Measurements from ENCODE around the gene MYD88. TPM values are rescaled to one million over a fixed set of nuclear protein-coding genes. Genes with fewer than 3 reads are reported as not detected.

Gene MYD88
- total and polyA plus RNA-seq, 7 experiments from 2014 or later = 35.2 to 108 (median 52.8) TPM

DNA sequence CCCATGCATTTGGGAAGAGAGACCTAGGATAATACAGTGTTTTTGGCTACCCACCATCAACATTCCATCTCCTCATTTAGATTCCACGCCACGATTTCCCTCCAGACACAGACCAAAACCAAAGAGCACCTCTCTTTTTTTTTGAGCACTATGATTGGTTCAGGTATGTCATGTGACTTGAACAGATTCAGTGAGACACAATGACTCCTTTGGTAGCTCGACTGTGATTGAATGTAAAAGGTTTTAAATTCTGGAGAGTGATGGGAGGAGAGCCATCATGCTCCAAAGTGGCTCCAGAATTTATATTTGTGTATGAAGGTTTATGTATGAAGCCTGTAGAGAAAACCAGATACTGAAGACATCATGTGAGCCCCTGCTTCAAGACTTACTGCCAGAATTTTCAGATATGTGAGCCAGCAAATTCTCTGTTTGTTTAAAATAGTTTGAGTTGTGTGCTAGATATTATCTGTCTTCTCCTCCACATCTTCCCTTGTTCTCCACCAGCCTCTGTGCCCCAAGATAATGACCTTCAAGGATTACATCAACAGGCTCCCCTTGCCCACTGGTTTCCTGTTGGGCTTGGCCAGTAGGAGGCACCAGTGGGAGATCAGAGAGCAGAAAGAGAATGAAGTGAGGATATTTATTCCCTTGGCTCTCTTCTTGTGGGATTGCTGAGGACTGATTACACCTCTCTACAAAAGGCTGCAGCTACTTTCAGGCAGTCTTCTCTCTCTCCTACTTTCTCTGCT lies 12.5 kb downstream of the MYD88 start:
- DNase-seq (no peak), ATAC-seq (no peak)
- Histone ChIP-seq H3K4me1 (ENCODE audit: control insufficient read depth in 2 of 2, insufficient read depth in 2 of 2, low read length in 2 of 2) (peaks cover 0 to 14% of the 10 kb centered on the region in 2 donors), H3K27me3 (ENCODE audit: control insufficient read depth in 2 of 2, insufficient read depth in 2 of 2, low read length in 2 of 2) (no peaks in the 10 kb centered on the region), H3K9me3 (ENCODE audit: control insufficient read depth in 2 of 3, low read length in 3 of 3) (no peaks in the 10 kb centered on the region), H3K27ac (ENCODE audit: low read depth, low read length) (no peak overlapping the region), H3K4me3 (ENCODE audit: low read length) (no peak overlapping the region), H3K36me3 (ENCODE audit: control insufficient read depth in 2 of 3, insufficient read depth in 3 of 3, low read length in 3 of 3) (no peaks in the 10 kb centered on the region)
- ChIA-PET POLR2A (no interaction called here), CTCF (no interaction called here)
- H3K27me3 Mint-ChIP-seq = no peaks in the 10 kb centered on the region
- peaks cover 3 to 19% (median 7%) of the 10 kb centered on the region in 5 donors for H3K36me3 Mint-ChIP-seq
- intact Hi-C loops (cut with micrococcal nuclease) = no loop called here
- peak overlapping the region in 8 of 9 donors; percentile 7 to 78 (median 52) for H3K27ac Mint-ChIP-seq
- H3K4me1 Mint-ChIP-seq = peaks cover 12 to 48% (median 30%) of the 10 kb centered on the region in 7 donors
- H3K9me3 Mint-ChIP-seq = peaks cover 0 to 22% (median 11%) of the 10 kb centered on the region in 11 donors
- H3K4me3 Mint-ChIP-seq = no peak overlapping the region

DNA sequence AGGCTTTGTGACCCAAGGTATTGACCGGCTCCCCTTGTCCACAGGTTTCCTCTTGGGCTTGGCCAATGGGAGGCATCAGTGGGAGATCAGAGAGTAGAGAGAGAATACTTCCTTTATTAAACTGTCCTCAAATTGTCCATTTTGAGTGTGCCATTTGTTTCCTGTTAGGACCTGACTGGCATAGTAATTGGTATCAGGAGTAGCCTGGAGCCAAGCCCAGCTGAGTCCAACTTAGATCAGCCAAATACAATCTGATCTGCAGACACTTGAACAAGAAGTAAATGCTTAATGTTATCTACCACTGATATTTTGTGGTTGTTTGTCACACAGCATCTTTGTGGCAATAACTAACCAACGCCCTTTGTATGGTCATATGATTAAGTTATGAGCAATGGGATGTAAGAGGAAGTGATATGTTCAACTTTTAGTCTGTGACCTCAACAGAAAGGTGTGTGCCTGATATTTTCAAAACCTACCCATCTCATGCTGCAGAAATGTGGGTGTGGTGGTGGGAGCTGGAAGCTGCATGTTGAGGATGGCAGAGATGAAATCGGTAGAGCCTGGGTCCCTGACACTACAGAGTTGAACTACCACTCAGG lies 13.3 kb downstream of the MYD88 start:
- Mint-ChIP-seq H3K27me3 (no peaks in the 10 kb centered on the region), H3K4me3 (peak overlapping the region in 1 of 10 donors; percentile 57), H3K9me3 (peaks cover 0 to 15% (median 5%) of the 10 kb centered on the region in 11 donors), H3K4me1 (peaks cover 12 to 48% (median 30%) of the 10 kb centered on the region in 7 donors), H3K36me3 (peaks cover 0 to 13% (median 3%) of the 10 kb centered on the region in 5 donors), H3K27ac (peak overlapping the region in 7 of 9 donors; percentile 19 to 80 (median 58))
- Histone ChIP-seq H3K36me3 (ENCODE audit: control insufficient read depth in 2 of 3, insufficient read depth in 3 of 3, low read length in 3 of 3) (no peaks in the 10 kb centered on the region), H3K27ac (ENCODE audit: low read depth, low read length) (no peak overlapping the region), H3K4me1 (ENCODE audit: control insufficient read depth in 2 of 2, insufficient read depth in 2 of 2, low read length in 2 of 2) (peaks cover 0 to 14% of the 10 kb centered on the region in 2 donors), H3K4me3 (ENCODE audit: low read length) (no peak overlapping the region), H3K9me3 (ENCODE audit: control insufficient read depth in 2 of 3, low read length in 3 of 3) (no peaks in the 10 kb centered on the region), H3K27me3 (ENCODE audit: control insufficient read depth in 2 of 2, insufficient read depth in 2 of 2, low read length in 2 of 2) (no peaks in the 10 kb centered on the region)
- CTCF ChIA-PET = no interaction called here
- POLR2A ChIA-PET = interaction anchor here (1.0 kb wide), 1 partner anchor 13 kb away, joined by 3 read pairs; the partner anchor contains the start of gene OXSR1
- DNase-seq (peak in 2 of 9 donors; percentile 15 to 18), ATAC-seq (peak; percentile 84)
- intact Hi-C loops (cut with micrococcal nuclease) = loop anchor here in 1 of 2 donors (1.0 kb wide), 1 partner anchor 14 kb away; the partner anchor contains the start of gene OXSR1

DNA sequence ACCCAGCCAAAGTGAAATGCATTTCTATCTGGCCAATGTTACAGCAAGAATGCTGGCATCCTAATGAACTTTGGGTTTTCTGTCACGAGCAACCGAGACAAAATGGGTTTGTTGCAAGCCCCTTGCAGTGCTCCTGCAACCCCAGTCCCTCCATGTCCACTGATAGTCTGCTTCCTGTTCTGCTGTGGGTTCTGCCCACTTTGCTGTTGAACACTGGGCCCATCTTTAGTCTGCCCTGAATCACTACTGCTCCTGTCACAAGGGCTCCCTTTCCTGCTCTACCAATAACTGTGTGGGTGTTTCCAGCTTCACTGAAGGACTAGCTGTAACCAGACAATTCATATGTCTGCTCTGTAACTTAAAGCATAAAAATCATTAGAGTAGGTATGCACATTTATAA lies 14.1 kb downstream of the MYD88 start:
- ChIA-PET CTCF (no interaction called here), POLR2A (interaction anchor here (1.0 kb wide), 1 partner anchor 12 kb away, joined by 3 read pairs; the partner anchor contains the start of gene OXSR1)
- intact Hi-C loops (cut with micrococcal nuclease) = loop anchor here in 1 of 2 donors (1.0 kb wide), 1 partner anchor 13 kb away; the partner anchor contains the start of gene OXSR1
- H3K4me3 ChIP-seq (ENCODE audit: low read length) = no peak overlapping the region
- no peak overlapping the region for H3K4me3 Mint-ChIP-seq
- peak overlapping the region in 3 of 9 donors; percentile 24 to 77 (median 48) for H3K27ac Mint-ChIP-seq
- peaks cover 0 to 5% (median 0%) of the 10 kb centered on the region in 5 donors for H3K36me3 Mint-ChIP-seq
- H3K27me3 ChIP-seq (ENCODE audit: control insufficient read depth in 2 of 2, insufficient read depth in 2 of 2, low read length in 2 of 2) = no peaks in the 10 kb centered on the region
- DNase-seq = no peak
- no peaks in the 10 kb centered on the region for H3K36me3 ChIP-seq (ENCODE audit: control insufficient read depth in 2 of 3, insufficient read depth in 3 of 3, low read length in 3 of 3)
- no peaks in the 10 kb centered on the region for H3K9me3 ChIP-seq (ENCODE audit: control insufficient read depth in 2 of 3, low read length in 3 of 3)
- peaks cover 12 to 48% (median 29%) of the 10 kb centered on the region in 7 donors for H3K4me1 Mint-ChIP-seq
- H3K4me1 ChIP-seq (ENCODE audit: control insufficient read depth in 2 of 2, insufficient read depth in 2 of 2, low read length in 2 of 2) = peaks cover 0 to 14% of the 10 kb centered on the region in 2 donors
- peaks cover 0 to 13% (median under 1%) of the 10 kb centered on the region in 11 donors for H3K9me3 Mint-ChIP-seq
- no peak for ATAC-seq
- H3K27ac ChIP-seq (ENCODE audit: low read depth, low read length) = no peak overlapping the region
- H3K27me3 Mint-ChIP-seq = no peaks in the 10 kb centered on the region

DNA sequence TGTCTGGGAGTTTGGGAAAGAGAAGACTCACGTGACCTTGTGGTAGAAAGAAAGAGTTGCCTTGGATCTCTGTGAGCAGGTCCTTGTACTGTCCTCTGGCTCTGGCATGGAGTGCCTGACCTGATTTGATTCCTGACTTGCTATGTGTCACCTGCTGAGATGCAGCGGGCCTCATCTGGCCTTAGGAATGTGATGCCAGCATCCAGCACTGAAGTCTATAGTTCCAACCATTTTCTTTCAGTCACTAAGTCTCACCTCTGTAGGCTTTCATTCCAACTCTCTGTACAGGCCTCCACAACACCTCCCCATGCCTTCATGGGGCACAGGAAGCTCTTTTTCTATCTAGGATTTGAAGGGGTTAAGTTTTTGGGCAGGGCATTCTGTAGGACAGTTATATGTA lies 14.8 kb downstream of the MYD88 start:
- H3K27ac Mint-ChIP-seq = peak overlapping the region in 1 of 9 donors; percentile 5
- H3K4me3 Mint-ChIP-seq = no peak overlapping the region
- H3K36me3 Mint-ChIP-seq = peaks cover 0 to 3% (median 0%) of the 10 kb centered on the region in 5 donors
- ChIA-PET CTCF (interaction anchor here (0.6 to 1.2 kb wide), 3 partner anchors 19 to 830 kb away, joined by 3 read pairs; no protein-coding TSS in a partner anchor), POLR2A (interaction anchor here (0.6 to 1.8 kb wide), 3 partner anchors 12 to 349 kb away, joined by 3 to 5 read pairs (median 4); partner anchors contain the start of genes ACAA1 and OXSR1)
- Histone ChIP-seq H3K36me3 (ENCODE audit: control insufficient read depth in 2 of 3, insufficient read depth in 3 of 3, low read length in 3 of 3) (no peaks in the 10 kb centered on the region), H3K9me3 (ENCODE audit: control insufficient read depth in 2 of 3, low read length in 3 of 3) (no peaks in the 10 kb centered on the region), H3K27ac (ENCODE audit: low read depth, low read length) (no peak overlapping the region), H3K27me3 (ENCODE audit: control insufficient read depth in 2 of 2, insufficient read depth in 2 of 2, low read length in 2 of 2) (no peaks in the 10 kb centered on the region), H3K4me3 (ENCODE audit: low read length) (no peak overlapping the region), H3K4me1 (ENCODE audit: control insufficient read depth in 2 of 2, insufficient read depth in 2 of 2, low read length in 2 of 2) (peaks cover 0 to 14% of the 10 kb centered on the region in 2 donors)
- intact Hi-C loops (cut with micrococcal nuclease) = no loop called here
- peaks cover 12 to 48% (median 25%) of the 10 kb centered on the region in 7 donors for H3K4me1 Mint-ChIP-seq
- peaks cover 0 to 13% (median 0%) of the 10 kb centered on the region in 11 donors for H3K9me3 Mint-ChIP-seq
- DNase-seq (no peak), ATAC-seq (no peak)
- no peaks in the 10 kb centered on the region for H3K27me3 Mint-ChIP-seq

DNA sequence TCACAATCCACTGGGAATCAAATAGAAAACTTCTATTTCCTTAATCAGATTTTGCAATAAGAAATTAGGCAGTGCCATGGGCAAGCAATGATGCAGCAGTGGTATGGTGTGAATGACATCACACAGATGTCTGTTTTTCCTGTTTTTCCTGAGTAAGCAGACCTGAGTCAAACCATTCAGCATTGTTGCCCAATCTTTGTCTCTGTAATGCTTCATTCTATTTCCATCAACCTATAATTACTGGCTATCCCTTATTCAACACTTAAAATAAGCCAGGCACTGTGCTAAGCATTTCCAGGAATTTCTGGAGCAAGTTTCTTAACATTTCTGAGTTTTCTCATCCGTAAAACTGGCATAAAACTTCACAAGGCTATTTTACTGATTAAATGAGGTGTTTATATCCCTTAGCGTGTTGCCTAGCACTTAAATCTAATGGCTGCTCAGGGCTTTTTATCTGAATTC lies 15.6 kb downstream of the MYD88 start:
- POLR2A ChIA-PET = interaction anchor here (0.6 to 1.8 kb wide), 4 partner anchors 11 to 348 kb away, joined by 3 to 5 read pairs (median 4); partner anchors contain the start of genes ACAA1 and OXSR1
- Mint-ChIP-seq H3K4me3 (no peak overlapping the region), H3K9me3 (peaks cover 0 to 13% (median 0%) of the 10 kb centered on the region in 11 donors), H3K4me1 (peaks cover 12 to 48% (median 23%) of the 10 kb centered on the region in 7 donors), H3K36me3 (peaks cover 0 to 3% (median 0%) of the 10 kb centered on the region in 5 donors), H3K27ac (no peak overlapping the region), H3K27me3 (no peaks in the 10 kb centered on the region)
- no peak for DNase-seq
- Histone ChIP-seq H3K27ac (ENCODE audit: low read depth, low read length) (no peak overlapping the region), H3K27me3 (ENCODE audit: control insufficient read depth in 2 of 2, insufficient read depth in 2 of 2, low read length in 2 of 2) (no peaks in the 10 kb centered on the region), H3K36me3 (ENCODE audit: control insufficient read depth in 2 of 3, insufficient read depth in 3 of 3, low read length in 3 of 3) (no peaks in the 10 kb centered on the region), H3K9me3 (ENCODE audit: control insufficient read depth in 2 of 3, low read length in 3 of 3) (no peaks in the 10 kb centered on the region), H3K4me3 (ENCODE audit: low read length) (no peak overlapping the region), H3K4me1 (ENCODE audit: control insufficient read depth in 2 of 2, insufficient read depth in 2 of 2, low read length in 2 of 2) (peaks cover 0 to 14% of the 10 kb centered on the region in 2 donors)
- intact Hi-C loops (cut with micrococcal nuclease) = no loop called here
- peak; percentile 63 for ATAC-seq
- CTCF ChIA-PET = interaction anchor here (1.2 kb wide), 1 partner anchor 18 kb away, joined by 3 read pairs; no protein-coding TSS in a partner anchor

DNA sequence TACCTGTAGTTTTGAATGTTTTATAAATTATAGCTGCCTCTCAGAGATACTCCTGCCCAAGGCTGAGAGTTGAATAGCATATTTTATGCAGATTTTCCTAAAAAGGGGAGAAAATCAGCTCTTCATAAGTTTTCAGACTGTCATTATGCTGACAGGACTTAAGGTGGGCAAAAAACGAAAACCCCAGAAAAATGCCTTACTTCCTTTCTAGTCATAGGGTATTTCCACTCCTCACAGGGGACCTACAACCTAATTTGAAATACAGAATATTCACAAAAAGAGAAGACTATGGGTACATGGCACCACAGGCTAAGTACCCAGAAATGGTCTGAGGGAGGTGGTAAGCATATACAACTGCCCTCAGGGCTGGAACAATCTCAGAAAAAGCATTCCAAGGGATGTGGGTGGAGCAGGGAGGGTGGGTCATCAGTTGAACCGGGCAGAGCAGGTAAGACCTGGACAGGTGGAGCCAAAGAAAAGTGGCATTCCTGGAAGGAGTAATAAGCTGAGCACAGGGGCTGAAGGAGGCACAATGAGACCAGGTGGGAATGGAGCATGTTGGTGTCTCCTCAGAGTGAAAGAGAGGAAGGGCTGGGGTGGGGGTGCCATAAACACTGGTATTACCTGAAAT lies 16.3 kb downstream of the MYD88 start:
- intact Hi-C loops (cut with micrococcal nuclease) = no loop called here
- Mint-ChIP-seq H3K36me3 (peaks cover 0 to 3% (median 0%) of the 10 kb centered on the region in 5 donors), H3K4me3 (no peak overlapping the region), H3K27me3 (no peaks in the 10 kb centered on the region), H3K27ac (no peak overlapping the region), H3K9me3 (peaks cover 0 to 13% (median 0%) of the 10 kb centered on the region in 11 donors), H3K4me1 (peaks cover 8 to 45% (median 16%) of the 10 kb centered on the region in 7 donors)
- ATAC-seq (no peak), DNase-seq (no peak)
- H3K9me3 ChIP-seq (ENCODE audit: control insufficient read depth in 2 of 3, low read length in 3 of 3) = no peaks in the 10 kb centered on the region
- H3K27me3 ChIP-seq (ENCODE audit: control insufficient read depth in 2 of 2, insufficient read depth in 2 of 2, low read length in 2 of 2) = no peaks in the 10 kb centered on the region
- no peaks in the 10 kb centered on the region for H3K36me3 ChIP-seq (ENCODE audit: control insufficient read depth in 2 of 3, insufficient read depth in 3 of 3, low read length in 3 of 3)
- no peak overlapping the region for H3K4me3 ChIP-seq (ENCODE audit: low read length)
- H3K27ac ChIP-seq (ENCODE audit: low read depth, low read length) = no peak overlapping the region
- CTCF ChIA-PET = interaction anchor here (1.2 kb wide), 1 partner anchor 17 kb away, joined by 3 read pairs; no protein-coding TSS in a partner anchor
- POLR2A ChIA-PET = interaction anchor here (0.7 to 1.8 kb wide), 3 partner anchors 9 to 13 kb away, joined by 3 to 5 read pairs (median 3); partner anchors contain the start of gene OXSR1
- peaks cover 0 to 14% of the 10 kb centered on the region in 2 donors for H3K4me1 ChIP-seq (ENCODE audit: control insufficient read depth in 2 of 2, insufficient read depth in 2 of 2, low read length in 2 of 2)
